ENCODE data around the gene GREB1L.

DNA sequence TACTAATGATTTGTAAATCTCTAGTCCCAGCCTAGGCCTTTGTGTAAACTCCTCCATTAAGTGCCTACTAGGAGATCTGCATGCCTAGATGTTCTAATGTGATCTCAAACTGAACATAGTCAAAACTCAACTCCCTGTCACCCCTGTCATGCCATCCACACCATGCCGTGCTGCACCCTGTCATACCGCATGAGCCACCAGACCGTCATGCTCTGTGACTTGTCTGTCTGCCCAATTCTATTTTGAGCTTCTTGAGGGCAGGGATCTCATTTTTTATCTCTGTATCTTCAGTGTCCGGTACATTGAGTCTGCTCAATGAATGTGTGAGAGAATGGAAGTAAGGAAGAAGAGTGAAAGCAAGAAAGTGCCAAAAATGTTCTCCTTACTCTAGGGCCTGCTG lies 35.5 kb downstream of the GREB1L start:
- TF ChIP-seq, protein P1, sequence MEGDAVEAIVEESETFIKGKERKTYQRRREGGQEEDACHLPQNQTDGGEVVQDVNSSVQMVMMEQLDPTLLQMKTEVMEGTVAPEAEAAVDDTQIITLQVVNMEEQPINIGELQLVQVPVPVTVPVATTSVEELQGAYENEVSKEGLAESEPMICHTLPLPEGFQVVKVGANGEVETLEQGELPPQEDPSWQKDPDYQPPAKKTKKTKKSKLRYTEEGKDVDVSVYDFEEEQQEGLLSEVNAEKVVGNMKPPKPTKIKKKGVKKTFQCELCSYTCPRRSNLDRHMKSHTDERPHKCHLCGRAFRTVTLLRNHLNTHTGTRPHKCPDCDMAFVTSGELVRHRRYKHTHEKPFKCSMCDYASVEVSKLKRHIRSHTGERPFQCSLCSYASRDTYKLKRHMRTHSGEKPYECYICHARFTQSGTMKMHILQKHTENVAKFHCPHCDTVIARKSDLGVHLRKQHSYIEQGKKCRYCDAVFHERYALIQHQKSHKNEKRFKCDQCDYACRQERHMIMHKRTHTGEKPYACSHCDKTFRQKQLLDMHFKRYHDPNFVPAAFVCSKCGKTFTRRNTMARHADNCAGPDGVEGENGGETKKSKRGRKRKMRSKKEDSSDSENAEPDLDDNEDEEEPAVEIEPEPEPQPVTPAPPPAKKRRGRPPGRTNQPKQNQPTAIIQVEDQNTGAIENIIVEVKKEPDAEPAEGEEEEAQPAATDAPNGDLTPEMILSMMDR (IDR thresholded peaks at IDR 0.05; ENCODE audit: low read length): no peak
- no peak for TF ChIP-seq EZH2phosphoT487 (IDR thresholded peaks at IDR 0.05; ENCODE audit: low read length)
